ENCODE results near the gene ADAMTS18.
"Not testable (repeated sequence)": the region's sequence is repeated elsewhere in the genome, so short reads cannot be mapped to it uniquely, and the experiment has no call there.

ADAMTS18 gene

GRCh38 chr16:77324729-77325128, 110.1 kb downstream of the ADAMTS18 start:
- DNase-seq = no peak

DNA sequence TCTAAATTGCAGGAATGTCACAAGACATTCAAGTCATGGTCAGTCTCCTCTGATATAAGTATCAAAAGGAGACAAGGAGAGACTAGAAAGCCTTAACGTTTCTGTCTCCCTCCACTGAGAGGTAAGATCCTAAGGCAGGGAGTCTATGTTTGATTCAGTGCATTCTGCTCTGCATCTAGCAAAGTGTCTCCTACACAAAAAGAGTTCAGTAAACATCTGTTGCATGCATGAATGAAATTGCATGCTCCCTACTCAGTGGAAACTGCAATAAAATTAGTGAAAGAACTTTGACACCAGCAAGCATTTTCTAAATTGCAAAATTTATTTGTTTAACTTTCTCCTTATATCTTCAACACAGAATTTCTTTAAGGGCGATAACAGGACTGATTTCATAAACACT, 111.1 kb downstream of the ADAMTS18 start:
- no peak for DNase-seq

GRCh38 chr16:77322757-77323156, 112.1 kb downstream of the ADAMTS18 start:
- DNase-seq = no peak

DNA sequence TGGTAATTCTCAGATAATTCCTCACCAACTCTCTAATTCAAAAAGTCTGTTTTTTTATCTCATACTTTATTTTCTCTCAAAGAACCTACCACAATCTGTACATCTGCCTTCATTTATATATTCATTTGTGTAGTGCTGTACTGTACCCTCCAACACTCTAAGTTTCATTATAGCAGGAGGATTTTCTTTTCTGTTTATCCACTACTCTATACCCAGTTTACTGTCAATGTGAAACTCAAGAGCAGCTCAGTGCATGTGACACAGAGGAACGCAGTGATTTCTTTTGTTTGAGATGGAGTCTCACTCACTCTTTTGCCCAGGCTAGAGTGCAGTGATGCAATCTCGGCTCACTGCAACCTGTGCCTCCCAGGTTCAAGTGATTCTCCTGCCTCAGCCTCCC, 117.8 kb downstream of the ADAMTS18 start:
- DNase-seq = no peak

- DNase-seq = no peak
Observed at GRCh38 chr16:77310877-77311276, 124.0 kb downstream of the ADAMTS18 start.

GRCh38 chr16:77308163-77308561, 126.7 kb downstream of the ADAMTS18 start:
- DNase-seq = no peak

DNA sequence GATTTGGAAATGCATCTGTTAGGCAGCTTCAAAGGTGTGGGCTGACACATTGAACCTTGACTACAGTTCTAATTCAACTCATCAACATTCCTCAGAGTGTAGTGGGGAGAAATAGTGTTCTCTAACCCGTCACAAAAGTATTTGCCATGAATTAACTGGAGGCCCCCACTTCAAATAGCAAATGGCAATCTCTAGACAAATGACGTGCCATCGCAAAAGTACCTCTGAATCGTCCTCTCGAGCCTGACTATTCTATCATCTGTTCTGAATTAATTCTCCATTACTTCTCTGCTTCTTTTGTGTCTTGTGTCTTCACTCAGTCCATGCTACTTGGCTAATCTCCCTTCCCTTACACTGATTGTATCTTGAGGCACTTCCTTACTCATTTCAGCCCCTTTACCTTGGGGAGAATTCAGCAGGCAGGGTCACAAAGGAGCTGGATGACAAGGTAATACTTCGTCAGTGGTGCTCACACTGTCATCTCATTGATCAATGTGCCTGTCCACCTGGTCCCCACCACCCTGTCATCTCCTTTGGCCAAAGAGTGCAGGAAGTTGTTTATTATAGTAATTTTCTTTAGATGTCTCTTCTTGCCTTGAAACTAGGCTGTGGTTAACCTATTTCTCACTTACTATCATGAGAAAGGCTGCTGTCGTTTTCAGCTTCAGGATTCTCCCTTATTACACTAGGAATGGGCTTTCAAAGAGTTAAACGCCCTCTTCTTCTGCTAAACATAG, 127.2 kb downstream of the ADAMTS18 start:
- no peak for DNase-seq

DNA sequence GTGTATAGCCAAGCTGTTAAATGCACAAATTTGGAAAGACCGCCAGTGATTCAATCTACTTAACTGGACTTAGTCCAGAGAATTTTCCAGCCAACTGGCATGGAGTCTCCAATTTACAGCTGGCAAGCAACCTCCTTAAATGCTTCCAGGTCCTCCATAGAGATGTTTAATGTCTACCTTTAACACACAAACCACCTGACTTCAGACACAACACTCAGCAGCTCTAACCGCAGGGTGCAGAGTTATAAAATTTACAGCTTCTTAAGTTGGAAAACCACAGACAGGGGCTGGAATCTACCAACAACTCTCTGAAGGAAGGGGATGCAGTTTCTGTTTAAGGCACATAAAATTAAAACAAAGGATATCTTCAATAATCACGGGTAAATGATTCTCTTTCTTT, 128.8 kb downstream of the ADAMTS18 start:
- no peak for DNase-seq

DNA sequence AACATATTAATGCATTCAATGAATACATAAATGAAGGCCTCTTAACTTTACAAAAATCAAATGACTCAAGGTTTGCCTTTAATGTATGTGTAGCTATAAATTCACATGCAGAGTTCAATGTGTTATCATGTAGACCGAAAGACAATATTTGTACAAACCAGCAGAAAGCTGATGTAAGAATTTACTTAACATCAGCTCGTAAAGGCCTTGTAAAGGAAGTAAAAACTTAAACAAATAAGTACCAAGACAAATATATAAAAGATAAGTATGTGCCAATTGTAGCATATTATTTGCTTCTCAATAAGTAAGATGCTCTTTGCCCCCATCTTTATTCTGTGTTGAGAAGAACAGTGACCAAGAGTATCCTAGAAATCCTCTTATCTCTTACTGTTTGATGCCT, 130.0 kb downstream of the ADAMTS18 start:
- no peak for DNase-seq

GRCh38 chr16:77304134-77304533, 130.7 kb downstream of the ADAMTS18 start:
- no peak for DNase-seq

DNA sequence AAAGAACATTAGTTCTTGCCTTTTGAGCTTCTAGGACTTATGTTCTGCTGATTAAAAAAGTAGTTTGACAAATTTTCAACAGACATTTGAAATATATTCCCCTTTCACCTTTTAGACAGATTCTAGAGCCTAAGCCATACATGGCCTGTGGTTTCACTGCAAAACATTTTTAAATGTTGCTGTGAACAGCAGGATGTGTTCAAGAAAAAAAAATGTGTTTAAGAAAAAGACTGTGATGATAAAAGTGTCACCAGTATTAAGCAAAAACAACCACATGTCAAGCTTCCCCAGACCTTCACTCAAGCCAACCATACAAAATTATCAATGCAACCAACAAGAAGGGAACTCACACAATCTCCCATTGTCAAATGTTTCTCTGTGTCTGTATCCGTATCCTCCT, 132.2 kb downstream of the ADAMTS18 start:
- no peak for DNase-seq

- no peak for DNase-seq
Observed at GRCh38 chr16:77302249-77302648, 132.6 kb downstream of the ADAMTS18 start.

- no peak for DNase-seq
Observed at GRCh38 chr16:77300256-77300655, 134.6 kb downstream of the ADAMTS18 start.

DNA sequence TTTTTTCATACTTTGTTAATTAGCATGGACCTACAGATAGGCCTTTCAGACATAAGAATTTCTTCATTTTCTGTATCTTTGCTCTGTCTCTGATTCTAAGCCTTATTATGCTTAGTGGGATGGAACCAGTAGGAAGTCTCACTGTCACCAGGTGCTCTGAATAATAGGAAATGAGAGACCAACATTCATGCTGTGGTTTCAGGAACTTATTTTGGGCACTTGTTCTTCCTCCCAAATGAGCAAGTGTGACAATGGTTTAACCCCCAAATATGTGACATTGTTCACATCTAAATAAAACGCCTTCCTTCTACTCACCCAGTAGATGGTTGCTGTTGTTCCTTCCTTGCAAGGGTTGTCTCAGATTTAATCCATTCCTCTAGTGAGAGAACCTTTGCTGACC, 135.4 kb downstream of the ADAMTS18 start:
- DNase-seq = no peak

DNA sequence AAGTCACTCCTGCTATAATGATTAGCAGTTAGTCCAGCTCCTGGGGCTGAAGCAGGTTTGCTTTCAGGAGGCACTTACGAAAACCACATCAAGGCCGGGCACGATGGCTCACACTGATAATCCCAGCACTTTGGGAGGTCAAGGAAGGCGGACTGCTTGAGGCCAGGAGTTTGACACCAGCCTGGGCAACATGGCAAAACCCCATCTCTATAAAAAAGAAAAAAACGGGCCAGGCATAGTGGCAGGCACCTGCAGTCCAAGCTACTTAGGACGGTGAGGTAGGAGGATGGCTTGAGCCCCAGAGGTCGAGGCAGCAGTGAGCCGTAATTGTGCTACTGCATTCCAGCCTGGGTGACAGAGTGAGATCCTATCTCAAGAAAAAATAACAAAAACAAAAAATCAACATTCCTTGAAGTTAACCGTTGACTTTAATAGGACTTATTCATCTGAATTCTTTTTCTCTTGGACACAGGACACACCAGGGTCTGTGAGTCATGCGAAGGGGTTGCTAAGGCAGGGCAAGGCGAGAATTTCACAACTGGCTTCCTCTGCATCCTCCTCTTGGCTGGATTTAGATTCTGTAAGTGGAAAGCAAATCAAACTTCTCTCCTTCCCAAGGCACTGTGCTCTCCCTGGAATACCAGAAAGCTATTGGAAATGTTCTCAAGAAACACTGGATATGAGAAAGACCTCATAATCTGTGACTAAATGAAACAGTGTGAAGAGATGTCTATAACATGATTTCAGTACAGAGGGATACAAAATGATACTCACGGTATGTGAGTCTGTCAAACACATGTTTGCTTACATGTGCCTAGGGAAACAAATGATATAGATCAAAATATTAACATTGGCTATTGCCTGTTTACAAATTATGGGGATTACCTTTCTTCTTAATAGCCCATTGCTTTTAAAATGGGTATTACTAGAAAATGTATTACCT, 136.1 kb downstream of the ADAMTS18 start:
- DNase-seq = no peak

GRCh38 chr16:77297996-77298395, 136.8 kb downstream of the ADAMTS18 start:
- DNase-seq = no peak

GRCh38 chr16:77295896-77296295, 138.9 kb downstream of the ADAMTS18 start:
- no peak for DNase-seq

DNA sequence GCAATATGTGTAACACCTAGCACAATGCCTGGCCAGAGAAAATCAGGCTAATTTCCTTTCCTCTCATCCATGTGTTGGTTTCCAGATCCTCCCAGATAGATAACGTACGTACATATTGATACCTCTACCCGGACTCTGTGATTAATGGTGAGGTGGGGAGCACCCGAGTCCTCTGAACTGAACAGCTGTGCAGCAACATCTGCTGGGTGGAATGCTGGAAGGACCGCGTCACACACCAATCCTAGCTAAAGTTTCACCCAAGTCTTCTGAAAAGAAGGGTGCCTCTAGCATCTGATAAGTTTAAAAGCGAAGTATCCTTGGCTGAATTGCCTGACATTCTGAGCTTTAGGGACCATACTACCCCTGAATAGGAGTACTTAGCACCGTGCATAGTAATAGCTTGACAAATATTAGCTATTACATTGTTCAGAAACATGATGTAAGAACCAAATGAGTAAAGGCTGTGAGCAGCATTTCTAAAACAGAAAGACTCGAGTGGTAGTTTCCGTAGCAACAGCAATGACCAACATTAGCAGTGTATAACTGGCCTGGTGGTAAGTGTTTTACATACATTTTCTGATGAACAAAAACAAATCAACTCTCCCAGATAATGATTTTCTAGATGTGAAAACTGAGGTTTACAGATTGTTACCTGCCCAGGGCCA, 144.3 kb downstream of the ADAMTS18 start:
- DNase-seq = no peak

DNA sequence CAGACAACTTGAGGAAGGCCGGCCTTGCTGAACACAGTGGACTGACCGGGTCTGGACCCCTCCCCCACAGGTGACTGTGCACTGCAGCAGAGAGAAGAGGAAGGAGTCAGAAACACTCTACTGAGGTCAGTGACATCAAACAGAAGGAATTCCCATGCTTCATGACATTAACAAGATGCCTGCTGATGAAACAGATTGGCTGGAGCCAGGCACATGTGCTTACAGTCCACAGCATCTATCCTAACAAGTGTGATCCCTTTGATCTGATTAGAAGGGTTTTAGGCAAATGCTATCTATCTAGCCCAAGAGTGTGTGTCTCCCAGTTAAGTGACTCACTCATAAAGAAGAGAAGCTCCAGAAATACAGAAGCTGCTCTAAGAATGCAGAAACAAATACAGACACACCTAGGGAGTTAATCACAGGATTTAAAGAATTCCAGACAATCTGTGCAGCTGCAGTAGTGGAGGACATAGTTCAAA, 145.5 kb downstream of the ADAMTS18 start:
- no peak for DNase-seq

DNA sequence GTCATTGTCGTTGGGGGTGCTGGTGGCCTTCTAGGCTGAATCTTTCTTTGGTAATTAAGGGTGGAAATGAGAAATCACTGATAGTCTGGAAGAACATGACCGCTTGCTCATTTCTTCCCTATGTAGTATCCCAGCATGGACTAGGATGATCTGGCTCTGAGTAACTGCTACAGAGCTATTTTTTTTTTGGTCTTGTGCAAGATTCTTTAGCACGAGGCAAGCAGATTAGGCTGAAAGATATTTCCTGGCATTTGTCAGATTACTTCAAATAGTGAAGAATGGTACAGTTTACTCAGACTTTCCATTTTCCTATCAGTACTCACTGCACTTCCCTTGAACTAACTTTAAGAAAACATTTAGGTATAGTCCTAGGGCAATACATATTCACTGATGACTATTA, 146.6 kb downstream of the ADAMTS18 start:
- DNase-seq = no peak

- no peak for DNase-seq
Observed at GRCh38 chr16:77285676-77286075, 149.2 kb downstream of the ADAMTS18 start.

- DNase-seq = no peak
Observed at GRCh38 chr16:77282345-77282744, 152.5 kb downstream of the ADAMTS18 start.

- not testable (repeated sequence) for DNase-seq
Observed at GRCh38 chr16:77279316-77279715, 155.5 kb downstream of the ADAMTS18 start.

Data from activated CD4-positive, alpha-beta T cell treated with anti-CD3 and anti-CD28 coated beads for 1 hour (primary cell).